Vagina (tissue), 2 donors: ENCODE measurements around the gene C1QTNF6.

Experiments used
- POLR2A ChIP-seq, 2 donors: fragments of 450-650 bp; IDR thresholded peaks; one replicate each; pipeline ENCODE4 v1.6.1; 2017; ENCODE audit warnings: antibody characterized with exemption in 2 of 2, mild to moderate bottlenecking in 2 of 2, moderate library complexity in 2 of 2
- TF ChIP-seq, protein P1 (sequence below), 3 experiments: fragments of 450-650 bp in 2 of 3; fragments of 200-600 bp in 1 of 3; sonication (generic) in 1 of 3; IDR thresholded peaks; one replicate each; pipeline ENCODE4 v1.5.1; 2017 to 2019; ENCODE audit warnings: antibody characterized with exemption in 3 of 3, mild to moderate bottlenecking in 2 of 3, moderate library complexity in 2 of 3

DNA sequence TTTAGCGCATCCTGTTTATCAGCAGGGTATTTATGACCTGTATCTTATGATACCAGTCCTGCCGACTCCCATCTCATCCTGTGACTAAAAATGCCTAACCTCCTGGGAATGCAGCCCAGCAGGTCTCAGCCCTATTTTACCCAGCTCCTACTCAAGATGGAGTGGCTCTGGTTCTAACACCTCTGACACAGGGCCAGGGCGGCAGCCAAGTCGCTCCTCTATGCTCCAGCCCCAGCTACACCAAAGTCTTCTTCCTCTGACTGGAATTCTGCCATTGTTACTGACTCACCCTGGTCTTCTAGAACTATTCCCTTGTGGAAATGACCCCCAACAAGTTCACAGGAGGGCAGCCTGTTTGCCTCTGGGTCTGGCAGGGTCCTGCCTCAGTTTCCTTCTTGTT lies 7.9 kb upstream of the C1QTNF6 start:
- no peak for TF ChIP-seq POLR2A (IDR thresholded peaks at IDR 0.05)
- TF ChIP-seq, protein P1, sequence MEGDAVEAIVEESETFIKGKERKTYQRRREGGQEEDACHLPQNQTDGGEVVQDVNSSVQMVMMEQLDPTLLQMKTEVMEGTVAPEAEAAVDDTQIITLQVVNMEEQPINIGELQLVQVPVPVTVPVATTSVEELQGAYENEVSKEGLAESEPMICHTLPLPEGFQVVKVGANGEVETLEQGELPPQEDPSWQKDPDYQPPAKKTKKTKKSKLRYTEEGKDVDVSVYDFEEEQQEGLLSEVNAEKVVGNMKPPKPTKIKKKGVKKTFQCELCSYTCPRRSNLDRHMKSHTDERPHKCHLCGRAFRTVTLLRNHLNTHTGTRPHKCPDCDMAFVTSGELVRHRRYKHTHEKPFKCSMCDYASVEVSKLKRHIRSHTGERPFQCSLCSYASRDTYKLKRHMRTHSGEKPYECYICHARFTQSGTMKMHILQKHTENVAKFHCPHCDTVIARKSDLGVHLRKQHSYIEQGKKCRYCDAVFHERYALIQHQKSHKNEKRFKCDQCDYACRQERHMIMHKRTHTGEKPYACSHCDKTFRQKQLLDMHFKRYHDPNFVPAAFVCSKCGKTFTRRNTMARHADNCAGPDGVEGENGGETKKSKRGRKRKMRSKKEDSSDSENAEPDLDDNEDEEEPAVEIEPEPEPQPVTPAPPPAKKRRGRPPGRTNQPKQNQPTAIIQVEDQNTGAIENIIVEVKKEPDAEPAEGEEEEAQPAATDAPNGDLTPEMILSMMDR (IDR thresholded peaks at IDR 0.05): no peak
